T-helper 2 cell treated with Interferon-gamma antibody and Interleukin-4, amounts not matched to agents 5 μg/mL and 100 μg/mL, for 36 hours (primary cell): ENCODE results near the gene CORO1A.
"Not testable (repeated sequence)": the region's sequence is repeated elsewhere in the genome, so short reads cannot be mapped to it uniquely, and the experiment has no call there.

ENCODE experiments used
- DNase-seq: peaks from one replicate; pipeline ENCODE4 v3.0.0; 2021; ENCODE audit warnings: low spot score
- H3K27ac Mint-ChIP-seq: one replicate; pipeline ENCODE4 v1.8.0; 2021; ENCODE audit warnings: mild to moderate bottlenecking, mixed read lengths
- H3K27me3 Mint-ChIP-seq: one replicate; pipeline ENCODE4 v1.8.0; 2021; ENCODE audit warnings: low read depth, mixed read lengths
- H3K36me3 Mint-ChIP-seq: one replicate; pipeline ENCODE4 v1.8.0; 2021; ENCODE audit warnings: low read depth, mixed read lengths
- H3K4me1 Mint-ChIP-seq: one replicate; pipeline ENCODE4 v1.8.0; 2021; ENCODE audit warnings: low read depth, mixed read lengths
- H3K4me3 Mint-ChIP-seq: one replicate; pipeline ENCODE4 v1.8.0; 2022; ENCODE audit warnings: mild to moderate bottlenecking, moderate library complexity, mixed read lengths
- H3K9me3 Mint-ChIP-seq: one replicate; pipeline ENCODE4 v1.8.0; 2021; ENCODE audit warnings: mixed read lengths

Gene CORO1A

GRCh38 chr16:30205541-30206236, 22.3 kb downstream of the CORO1A start:
- H3K27me3 Mint-ChIP-seq, H3K36me3 Mint-ChIP-seq, H3K4me3 Mint-ChIP-seq, H3K9me3 Mint-ChIP-seq, H3K4me1 Mint-ChIP-seq, H3K27ac Mint-ChIP-seq: not testable (repeated sequence)
- DNase-seq: peak; percentile 3

GRCh38 chr16:30206252-30206651, 22.9 kb downstream of the CORO1A start:
- not testable (repeated sequence) for H3K4me3 Mint-ChIP-seq, DNase-seq, H3K4me1 Mint-ChIP-seq

DNA sequence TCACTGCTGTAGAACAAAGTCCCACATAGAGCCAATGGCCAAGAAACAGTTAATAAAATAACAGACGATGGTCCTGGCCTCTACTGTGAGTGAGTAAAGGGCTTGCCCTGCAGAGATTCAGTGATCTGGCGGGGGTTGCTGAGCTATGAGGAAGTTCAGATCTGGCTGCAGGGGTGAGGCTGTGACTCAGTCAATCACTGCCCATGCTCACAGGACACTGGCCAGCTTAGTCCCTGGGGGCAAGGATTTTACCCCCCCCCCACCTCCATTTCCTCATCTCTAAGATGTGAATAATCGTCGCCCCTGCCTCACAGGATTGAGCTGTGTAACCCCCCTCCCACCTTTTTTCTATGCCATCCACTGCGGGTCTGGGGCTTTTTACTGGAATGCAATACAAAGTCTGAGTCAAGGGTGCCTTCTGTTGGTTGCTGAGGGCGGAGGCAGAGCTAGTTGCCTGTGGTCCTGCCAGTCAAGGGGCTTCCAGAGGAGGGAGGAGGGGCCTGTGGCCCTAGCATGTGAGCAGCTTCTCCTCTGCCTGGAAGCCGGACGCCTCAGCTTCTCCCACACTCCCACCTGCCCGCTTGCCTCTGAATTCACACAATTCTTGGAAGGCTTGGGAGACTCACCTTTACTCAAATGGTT, 23.8 kb downstream of the CORO1A start:
- not testable (repeated sequence) for H3K4me3 Mint-ChIP-seq, H3K27me3 Mint-ChIP-seq, H3K27ac Mint-ChIP-seq, H3K4me1 Mint-ChIP-seq, H3K9me3 Mint-ChIP-seq, H3K36me3 Mint-ChIP-seq, DNase-seq

More at GRCh38 chr16:30206252-30206651, 22.9 kb downstream of the CORO1A start:
- not testable (repeated sequence) for H3K27ac Mint-ChIP-seq, H3K9me3 Mint-ChIP-seq, H3K36me3 Mint-ChIP-seq, H3K27me3 Mint-ChIP-seq

DNA sequence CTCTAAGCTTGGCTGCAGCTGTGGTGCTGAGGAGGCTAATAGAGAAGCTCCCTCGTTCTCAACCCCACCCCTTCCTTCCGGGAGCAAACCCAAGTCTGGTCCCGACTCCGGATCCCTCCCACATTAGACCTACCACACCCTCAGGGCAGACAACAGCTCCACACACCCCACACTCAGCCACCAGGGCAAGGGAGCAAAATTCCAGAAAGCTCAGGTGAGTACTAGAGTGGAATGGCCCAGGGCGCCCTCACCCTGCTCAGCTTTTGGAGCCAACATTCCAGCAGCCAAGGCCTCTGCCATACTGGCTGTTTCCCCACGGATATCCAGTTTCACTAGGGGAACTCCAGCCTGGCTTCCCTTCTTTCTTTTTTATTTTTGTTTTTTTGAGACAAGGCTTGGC, 25.6 kb downstream of the CORO1A start:
- H3K9me3 Mint-ChIP-seq, H3K36me3 Mint-ChIP-seq, H3K27me3 Mint-ChIP-seq, H3K27ac Mint-ChIP-seq, DNase-seq, H3K4me1 Mint-ChIP-seq, H3K4me3 Mint-ChIP-seq: not testable (repeated sequence)

DNA sequence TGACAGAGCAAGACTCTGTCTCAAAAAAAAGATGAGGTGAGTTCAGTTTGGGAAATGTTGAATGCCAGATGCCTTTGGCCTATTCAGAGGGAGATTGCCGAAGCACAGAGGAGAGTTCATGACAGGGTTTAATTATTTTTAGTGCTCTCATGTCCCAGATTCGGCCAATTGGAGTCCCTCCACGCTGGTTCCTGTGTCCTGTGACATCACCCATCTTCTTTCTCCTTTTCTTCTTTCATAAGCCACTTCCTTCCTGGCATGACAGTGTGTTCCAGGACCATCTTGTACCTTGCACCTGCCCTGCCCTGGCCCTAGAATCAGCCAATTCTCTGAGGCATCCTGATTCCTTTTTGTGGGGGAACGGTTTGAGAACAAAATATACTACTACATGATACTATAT, 28.0 kb downstream of the CORO1A start:
- H3K36me3 Mint-ChIP-seq, H3K4me1 Mint-ChIP-seq, H3K27ac Mint-ChIP-seq, H3K9me3 Mint-ChIP-seq, H3K27me3 Mint-ChIP-seq, DNase-seq, H3K4me3 Mint-ChIP-seq: not testable (repeated sequence)

- not testable (repeated sequence) for DNase-seq, H3K27me3 Mint-ChIP-seq, H3K4me1 Mint-ChIP-seq, H3K36me3 Mint-ChIP-seq, H3K27ac Mint-ChIP-seq, H3K9me3 Mint-ChIP-seq, H3K4me3 Mint-ChIP-seq
Measured at GRCh38 chr16:30217082-30217481, 33.7 kb downstream of the CORO1A start.
